ENCODE results near the gene YWHAE. TPM values are rescaled to one million over a fixed set of nuclear protein-coding genes. Genes with fewer than 3 reads are reported as not detected.
A peak's percentile ranks its signal among the peaks of the same experiment; 100 is the strongest.
"Not testable (repeated sequence)": the region's sequence is repeated elsewhere in the genome, so short reads cannot be mapped to it uniquely, and the experiment has no call there.

YWHAE gene
- 1,129 TPM for polyA plus RNA-seq (ENCODE audit: insufficient read length)
- long read RNA-seq, donor 1, transcript YWHAE-208 (7 exons, 1,818 nt): minor isoform, 12 of 491 reads
- long read RNA-seq, donor 1, transcript YWHAE-205 (2 exons, 465 nt): minor isoform, 101 of 491 reads
- long read RNA-seq, donor 1, transcript YWHAE-204 (3 exons, 691 nt): minor isoform, 9 of 491 reads
- long read RNA-seq, donor 1, transcript YWHAE-201 (6 exons, 2,211 nt): major isoform, 245 of 491 reads
- long read RNA-seq, donor 1, partial matches to known transcripts: 111 of 491 reads
- long read RNA-seq, donor 1, other reads (novel, unspliced or antisense): 5 of 491 reads
- long read RNA-seq, donor 2, transcript YWHAE-201 (6 exons, 2,211 nt): major isoform, 263 of 433 reads
- long read RNA-seq, donor 2, transcript YWHAE-205 (2 exons, 465 nt): minor isoform, 103 of 433 reads
- long read RNA-seq, donor 2, transcript YWHAE-208 (7 exons, 1,818 nt): minor isoform, 15 of 433 reads
- long read RNA-seq, donor 2, transcript YWHAE-204 (3 exons, 691 nt): minor isoform, 17 of 433 reads
- long read RNA-seq, donor 2, partial matches to known transcripts: 28 of 433 reads
- long read RNA-seq, donor 2, other reads (novel, unspliced or antisense): 0 of 433 reads
- long read RNA-seq, donor 3, transcript YWHAE-201 (6 exons, 2,211 nt): major isoform, 200 of 318 reads
- long read RNA-seq, donor 3, transcript YWHAE-204 (3 exons, 691 nt): minor isoform, 13 of 318 reads
- long read RNA-seq, donor 3, transcript YWHAE-205 (2 exons, 465 nt): minor isoform, 80 of 318 reads
- long read RNA-seq, donor 3, partial matches to known transcripts: 18 of 318 reads
- long read RNA-seq, donor 3, other reads (novel, unspliced or antisense): 0 of 318 reads
- long read RNA-seq, donor 4, transcript YWHAE-204 (3 exons, 691 nt): minor isoform, 5 of 86 reads
- long read RNA-seq, donor 4, transcript YWHAE-201 (6 exons, 2,211 nt): minor isoform, 12 of 86 reads
- long read RNA-seq, donor 4, transcript YWHAE-205 (2 exons, 465 nt): major isoform, 62 of 86 reads
- long read RNA-seq, donor 4, partial matches to known transcripts: 5 of 86 reads
- long read RNA-seq, donor 4, other reads (novel, unspliced or antisense): 0 of 86 reads
- long read RNA-seq, donor 5, transcript YWHAE-205 (2 exons, 465 nt): minor isoform, 53 of 606 reads
- long read RNA-seq, donor 5, transcript YWHAE-204 (3 exons, 691 nt): minor isoform, 21 of 606 reads
- long read RNA-seq, donor 5, transcript YWHAE-201 (6 exons, 2,211 nt): major isoform, 399 of 606 reads
- long read RNA-seq, donor 5, transcript YWHAE-208 (7 exons, 1,818 nt): minor isoform, 19 of 606 reads
- long read RNA-seq, donor 5, partial matches to known transcripts: 106 of 606 reads
- long read RNA-seq, donor 5, other reads (novel, unspliced or antisense): 0 of 606 reads
- long read RNA-seq, donor 6, transcript YWHAE-205 (2 exons, 465 nt): minor isoform, 115 of 547 reads
- long read RNA-seq, donor 6, transcript YWHAE-208 (7 exons, 1,818 nt): minor isoform, 15 of 547 reads
- long read RNA-seq, donor 6, transcript YWHAE-204 (3 exons, 691 nt): minor isoform, 8 of 547 reads
- long read RNA-seq, donor 6, transcript YWHAE-201 (6 exons, 2,211 nt): major isoform, 281 of 547 reads
- long read RNA-seq, donor 6, partial matches to known transcripts: 124 of 547 reads
- long read RNA-seq, donor 6, other reads (novel, unspliced or antisense): 0 of 547 reads
- long read RNA-seq, donor 7, transcript YWHAE-204 (3 exons, 691 nt): minor isoform, 12 of 623 reads
- long read RNA-seq, donor 7, transcript YWHAE-205 (2 exons, 465 nt): minor isoform, 153 of 623 reads
- long read RNA-seq, donor 7, transcript YWHAE-201 (6 exons, 2,211 nt): major isoform, 392 of 623 reads
- long read RNA-seq, donor 7, transcript YWHAE-208 (7 exons, 1,818 nt): minor isoform, 23 of 623 reads
- long read RNA-seq, donor 7, partial matches to known transcripts: 38 of 623 reads
- long read RNA-seq, donor 7, other reads (novel, unspliced or antisense): 0 of 623 reads
- long read RNA-seq, donor 8, transcript YWHAE-205 (2 exons, 465 nt): minor isoform, 39 of 197 reads
- long read RNA-seq, donor 8, transcript YWHAE-208 (7 exons, 1,818 nt): minor isoform, 6 of 197 reads
- long read RNA-seq, donor 8, transcript YWHAE-201 (6 exons, 2,211 nt): major isoform, 118 of 197 reads
- long read RNA-seq, donor 8, partial matches to known transcripts: 29 of 197 reads
- long read RNA-seq, donor 8, other reads (novel, unspliced or antisense): 0 of 197 reads

- DNase-seq: peak; percentile 95
These were observed at the start of gene YWHAE for GRCh38 chr17:1399679-1400512. TSS of gene YWHAE (minus strand) at chr17:1400222. CDS start at chr17:1400110, 112 bp downstream.

GRCh38 chr17:1449412-1449967 is 49.5 kb upstream of the YWHAE start:
- DNase-seq: no peak

GRCh38 chr17:1447052-1447451 is 47.0 kb upstream of the YWHAE start:
- DNase-seq: no peak

- no peak for DNase-seq
These were observed 46.2 kb upstream of the YWHAE start for GRCh38 chr17:1446201-1446600.

GRCh38 chr17:1445695-1446094 is 45.7 kb upstream of the YWHAE start:
- DNase-seq: not testable (repeated sequence)

- not testable (repeated sequence) for DNase-seq
These were observed 42.7 kb upstream of the YWHAE start for GRCh38 chr17:1442721-1443120.

- no peak for DNase-seq
These were observed 42.2 kb upstream of the YWHAE start for GRCh38 chr17:1442187-1442586.

GRCh38 chr17:1440921-1441320 is 40.9 kb upstream of the YWHAE start:
- DNase-seq: no peak

- no peak for DNase-seq
These were observed 38.6 kb upstream of the YWHAE start for GRCh38 chr17:1438593-1439083.

- DNase-seq: no peak
These were observed 35.3 kb upstream of the YWHAE start for GRCh38 chr17:1435326-1435725.

GRCh38 chr17:1434150-1434549 is 34.1 kb upstream of the YWHAE start:
- DNase-seq: no peak

- DNase-seq: no peak
These were observed 31.6 kb upstream of the YWHAE start for GRCh38 chr17:1431631-1432104.

- DNase-seq: no peak
These were observed 23.6 kb upstream of the YWHAE start for GRCh38 chr17:1423456-1424135.

- DNase-seq: peak; percentile 60
These were observed 22.9 kb upstream of the YWHAE start for GRCh38 chr17:1422885-1423284.

GRCh38 chr17:1421470-1421869 is 21.4 kb upstream of the YWHAE start:
- DNase-seq: no peak

- no peak for DNase-seq
These were observed 21.0 kb upstream of the YWHAE start for GRCh38 chr17:1420981-1421380.

- no peak for DNase-seq
These were observed 20.1 kb upstream of the YWHAE start for GRCh38 chr17:1420163-1420562.

- not testable (repeated sequence) for DNase-seq
These were observed 18.5 kb upstream of the YWHAE start for GRCh38 chr17:1418476-1418875.

Data from left kidney (tissue), 8 donors.